DMS53 treated with DMSO at 0.1 percent for 48 hours (cell line): ENCODE results near the gene C1QTNF12.
"Not testable (repeated sequence)": the region's sequence is repeated elsewhere in the genome, so short reads cannot be mapped to it uniquely, and the experiment has no call there.

Source experiments
- DNase-seq: peaks from one replicate; lab custom pipeline; 2025; ENCODE audit not compliant: unreplicated experiment; lab: John Stamatoyannopoulos, UW

The C1QTNF12 gene

GRCh38 chr1:1259951-1260600, 13.6 kb upstream of the C1QTNF12 start:
- DNase-seq, result no peak

DNA sequence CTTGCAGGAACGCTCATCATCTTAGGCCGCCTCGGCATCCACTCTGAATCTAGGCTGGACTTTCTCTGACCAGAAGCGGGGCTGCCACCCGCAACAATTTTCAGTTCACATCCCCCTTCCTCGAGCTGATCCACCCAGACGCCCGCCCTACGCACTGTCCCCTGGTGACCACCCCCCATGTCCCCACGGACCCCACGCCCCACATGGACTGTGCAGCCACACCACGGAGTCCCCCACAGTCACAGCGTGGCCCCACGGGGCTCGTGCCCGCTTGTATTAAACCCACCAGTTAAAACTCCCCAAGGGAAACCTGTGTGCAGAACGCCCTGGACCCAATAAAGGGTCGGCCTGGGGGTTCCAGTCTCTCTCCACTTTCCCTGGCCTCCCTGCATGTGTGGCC, 13.0 kb upstream of the C1QTNF12 start:
- no peak for DNase-seq

DNA sequence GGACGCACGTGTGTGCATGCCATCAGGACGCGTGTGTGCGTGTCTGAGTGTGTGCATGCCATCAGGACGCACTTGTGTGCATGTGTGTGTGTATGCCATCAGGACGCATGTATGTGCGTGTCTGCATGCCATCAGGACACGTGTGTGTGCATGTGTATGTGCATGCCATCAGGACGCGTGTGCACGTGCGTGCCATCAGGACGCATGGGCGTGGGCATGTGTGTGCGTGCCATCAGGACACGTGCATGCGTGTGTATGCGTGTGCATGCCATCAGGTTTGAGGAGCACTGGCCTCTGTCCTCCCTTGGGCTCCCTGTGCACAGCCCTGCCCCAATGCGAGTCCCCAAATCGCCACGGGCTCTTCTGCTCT, 12.6 kb upstream of the C1QTNF12 start:
- no peak for DNase-seq

DNA sequence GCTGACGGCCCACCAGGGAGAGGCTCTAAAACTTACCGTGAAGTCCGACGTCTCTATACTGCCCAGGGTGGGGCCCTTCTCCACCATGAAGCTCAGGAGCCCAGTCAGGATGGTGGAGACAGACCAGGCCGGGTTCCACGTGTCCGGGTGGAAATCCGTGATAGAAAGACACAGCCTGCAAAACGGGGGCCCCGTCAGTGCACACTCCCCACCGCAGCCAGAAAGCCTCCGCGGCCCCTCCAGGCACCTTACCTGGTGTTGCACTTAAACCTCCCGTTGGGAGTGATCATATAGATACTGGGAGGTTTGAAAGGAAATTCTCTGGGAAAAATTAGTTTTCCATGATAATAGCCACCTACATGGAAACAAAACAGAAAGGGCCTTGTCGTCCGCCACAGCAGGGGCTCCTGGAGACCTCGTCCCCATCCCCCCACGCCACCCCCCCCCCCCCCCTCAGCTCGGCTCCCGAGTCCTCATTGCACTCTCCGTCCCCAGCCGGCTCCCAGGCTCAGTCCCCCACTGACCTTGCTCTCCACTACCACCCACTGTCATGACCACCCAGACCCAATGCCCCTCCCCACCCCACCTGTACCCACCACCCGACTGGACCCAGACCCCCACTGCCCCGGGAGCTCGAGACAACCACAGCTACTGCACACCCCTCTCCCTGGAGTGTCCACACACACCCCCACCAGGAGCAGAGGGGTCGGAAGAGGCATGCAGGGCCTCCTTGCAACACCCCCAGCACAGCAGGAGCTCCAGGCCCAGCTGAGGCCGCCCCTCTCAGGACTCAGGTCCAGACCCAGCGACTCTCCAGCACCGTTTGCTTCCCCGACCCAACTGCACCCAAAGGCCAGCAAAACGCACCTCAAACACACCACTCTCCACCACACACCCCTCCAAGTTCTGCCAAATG, 10.7 kb upstream of the C1QTNF12 start:
- DNase-seq, result no peak

- DNase-seq, result no peak
These were observed 9.1 kb upstream of the C1QTNF12 start for GRCh38 chr1:1255611-1256010.

GRCh38 chr1:1255078-1255477, 8.6 kb upstream of the C1QTNF12 start:
- no peak for DNase-seq

GRCh38 chr1:1254667-1254998, 8.1 kb upstream of the C1QTNF12 start:
- DNase-seq, result no peak

DNA sequence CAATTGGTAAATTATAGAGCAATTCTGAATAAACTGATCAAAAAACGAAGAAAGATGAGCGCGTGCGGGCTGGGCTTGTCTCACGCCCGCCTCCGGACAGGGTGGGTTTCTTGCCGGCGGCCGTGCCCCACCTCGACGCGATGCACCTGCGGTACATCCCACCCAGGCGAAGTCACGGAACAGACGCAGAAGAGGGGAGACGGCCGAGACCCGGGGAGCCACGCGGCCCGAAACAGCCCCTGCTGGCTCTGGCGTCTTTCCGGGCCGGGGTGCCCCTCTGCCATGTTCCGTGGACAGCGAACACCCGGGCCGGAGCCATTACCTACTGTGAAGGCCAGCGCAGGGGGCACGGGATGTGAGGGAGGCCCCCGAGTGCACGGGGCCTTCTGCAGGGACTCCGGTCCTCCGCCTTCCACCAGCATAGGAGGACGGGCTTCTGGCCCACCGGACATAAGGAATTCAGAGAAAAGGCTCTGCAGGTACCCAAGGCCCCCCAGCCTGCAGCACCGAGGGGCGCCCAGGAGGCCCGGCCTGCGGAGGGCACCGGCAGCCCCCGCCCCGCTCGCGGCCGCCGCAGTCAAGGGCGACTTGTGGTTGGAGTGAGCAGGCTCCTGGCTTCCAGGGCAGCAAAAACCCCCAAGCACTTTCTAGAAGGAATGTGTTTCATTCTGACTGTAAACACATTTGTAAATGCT, 7.6 kb upstream of the C1QTNF12 start:
- no peak for DNase-seq

DNA sequence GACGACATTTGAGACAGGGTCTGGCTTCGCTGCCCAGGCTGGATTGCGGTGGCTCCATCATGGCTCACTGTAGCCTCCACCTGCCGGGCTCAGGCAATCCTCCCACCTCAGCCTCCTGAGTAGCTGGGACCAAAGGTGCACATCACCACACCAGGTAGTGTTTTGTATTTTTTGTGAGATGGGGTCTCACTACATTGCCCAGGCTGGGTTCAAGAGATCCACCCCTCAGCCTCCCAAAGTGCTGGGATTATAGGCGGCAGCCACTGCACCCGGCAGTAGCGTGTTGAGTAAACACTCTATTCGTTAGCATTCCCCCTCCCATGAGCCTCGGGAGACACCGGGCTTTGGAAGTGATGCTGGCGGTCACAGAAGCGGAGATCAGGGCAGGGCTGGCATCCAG, 6.8 kb upstream of the C1QTNF12 start:
- DNase-seq, result no peak

GRCh38 chr1:1250786-1251284, 4.3 kb upstream of the C1QTNF12 start:
- DNase-seq, result no peak

GRCh38 chr1:1248009-1248913, 1.7 kb upstream of the C1QTNF12 start:
- not testable (repeated sequence) for DNase-seq

GRCh38 chr1:1247341-1247913, 905 bp upstream of the C1QTNF12 start:
- no peak for DNase-seq

- DNase-seq, result no peak
These were observed 525 bp downstream of the C1QTNF12 start for GRCh38 chr1:1245817-1246576.

DNA sequence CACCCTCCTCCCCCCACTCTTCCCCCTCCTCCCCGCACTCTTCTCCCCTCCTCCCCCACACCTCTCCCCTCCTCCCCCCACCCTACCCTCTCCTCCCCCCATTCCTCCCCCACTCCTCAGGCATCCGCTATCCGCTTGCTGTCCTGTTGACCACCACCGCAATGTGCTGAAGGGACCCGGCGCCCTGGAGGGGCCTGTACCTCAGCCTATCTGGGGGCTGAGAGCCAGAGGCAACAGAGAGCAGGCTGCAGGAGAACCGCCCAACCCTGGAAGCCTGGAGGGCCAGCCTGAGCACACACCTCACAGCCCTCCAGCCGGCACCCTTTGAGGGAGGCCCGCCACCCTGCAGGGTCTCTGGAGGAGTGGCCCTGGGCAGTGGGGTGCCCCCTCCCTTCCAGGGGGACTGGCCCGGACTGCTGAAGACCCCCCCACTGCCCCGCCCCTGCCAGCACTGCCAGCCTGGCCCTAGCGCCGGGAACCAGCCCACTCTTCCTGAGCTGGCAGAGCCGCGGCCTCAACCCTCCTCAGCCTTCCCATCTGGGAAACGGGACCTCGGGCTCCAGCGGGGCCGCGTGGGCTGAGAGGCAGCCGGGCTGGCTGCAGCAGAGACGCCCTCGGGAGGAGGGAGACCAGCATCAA, 1.2 kb downstream of the C1QTNF12 start:
- no peak for DNase-seq

DNA sequence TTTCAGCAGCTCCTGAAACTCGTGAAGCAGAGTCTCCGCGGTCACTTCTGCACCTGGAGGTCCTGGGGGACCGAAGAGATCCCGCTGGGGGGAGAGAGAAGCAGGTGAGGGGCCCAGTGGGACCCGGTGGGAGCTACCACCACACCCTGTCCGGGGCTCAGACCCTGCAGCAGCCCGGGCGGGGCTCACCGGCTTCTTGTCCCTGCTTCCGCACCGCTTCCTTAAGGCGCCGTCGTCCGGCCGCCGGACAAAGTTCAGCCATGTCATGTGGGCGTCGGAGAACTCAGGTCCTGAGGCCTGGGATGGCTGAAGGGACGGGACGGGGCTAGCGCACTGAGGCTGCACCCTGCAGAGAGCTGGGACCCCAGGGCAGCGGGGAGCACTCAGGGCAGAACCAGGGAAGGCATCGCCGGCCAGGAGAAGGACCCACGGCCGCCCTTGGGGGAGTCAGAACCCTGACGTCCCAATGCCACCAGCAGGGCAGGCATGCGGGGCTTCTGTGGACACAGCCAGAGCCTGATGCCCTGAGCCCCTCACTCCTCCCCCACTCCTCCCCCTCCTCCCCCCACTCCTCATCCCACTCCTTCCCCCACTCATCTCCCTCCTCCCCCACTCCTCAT, 2.2 kb downstream of the C1QTNF12 start:
- no peak for DNase-seq

GRCh38 chr1:1243807-1244191, 2.7 kb downstream of the C1QTNF12 start:
- no peak for DNase-seq

DNA sequence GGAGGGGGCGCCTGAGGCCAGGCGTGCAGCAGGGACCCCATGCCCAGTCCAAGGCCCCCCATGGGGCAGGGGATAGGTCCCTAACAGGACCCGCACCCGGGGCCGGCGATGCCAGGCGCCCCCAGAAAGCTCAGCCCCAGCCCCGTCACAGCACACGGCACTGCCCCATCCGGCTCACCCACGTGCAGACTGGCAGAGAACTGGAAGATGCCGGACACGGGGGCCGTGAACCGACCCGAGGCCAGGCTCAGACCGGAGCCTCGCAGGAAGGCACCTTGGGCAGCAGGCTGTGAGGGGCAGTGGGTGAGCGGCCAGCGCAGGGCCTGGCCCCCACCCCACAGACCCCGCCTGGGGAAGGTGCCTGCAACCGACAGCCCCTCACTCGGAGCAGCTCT, 3.3 kb downstream of the C1QTNF12 start:
- no peak for DNase-seq

DNA sequence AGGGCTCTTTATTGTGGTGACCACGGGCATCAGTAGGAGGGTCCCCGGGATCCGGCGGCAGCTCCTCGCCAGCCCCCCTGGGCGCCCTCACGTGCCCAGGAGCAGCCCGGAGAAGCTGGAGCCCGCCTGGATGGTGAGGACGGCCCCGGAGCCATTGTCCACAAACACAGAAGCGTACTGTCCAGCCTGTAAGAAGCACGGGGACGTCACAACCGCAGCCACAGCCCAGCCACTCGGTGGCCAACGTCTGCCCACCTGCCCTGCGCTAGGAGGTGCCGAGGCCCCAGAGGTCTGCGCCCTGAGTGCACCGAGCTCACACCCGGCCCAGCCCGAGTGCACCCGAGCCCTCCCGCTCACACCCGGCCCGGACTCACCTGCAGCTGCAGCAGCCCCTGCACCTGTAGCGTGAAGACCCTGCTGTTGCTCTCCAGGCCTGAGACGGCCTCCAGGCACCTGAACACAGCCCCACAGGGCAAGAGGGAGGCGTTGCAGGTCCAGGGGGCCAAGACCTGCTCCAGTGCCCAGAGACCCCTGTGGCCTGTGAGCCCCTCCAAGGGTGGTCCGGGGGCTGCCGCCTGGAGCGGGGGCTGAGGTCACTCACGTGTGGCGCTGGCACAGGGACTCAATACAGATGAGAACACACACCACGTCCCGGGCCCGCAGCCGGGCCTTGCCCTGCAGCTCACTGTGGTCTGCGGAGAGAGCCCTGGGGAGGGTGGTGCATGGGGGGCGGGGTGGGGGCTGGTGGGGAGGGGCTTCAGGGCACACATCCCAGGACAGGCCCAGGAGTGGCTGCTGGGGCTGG, 3.9 kb downstream of the C1QTNF12 start:
- DNase-seq, result no peak
